G401 (cell line): Measurements from ENCODE around the gene DRG2. TPM values are rescaled to one million over a fixed set of nuclear protein-coding genes. Genes with fewer than 3 reads are reported as not detected.

Experiments
- DNase-seq: peaks from one replicate; pipeline ENCODE4 v3.0.0-alpha.2; 2015; ENCODE audit warnings: low spot score
- in situ Hi-C: cut with HindIII; loops from 2 replicates; pipeline ENCODE4 v1.10.0; 2016; ENCODE audit warnings: low sequenced_read_pairs, mixed read lengths
- total RNA-seq: library from RNA; depleted of rRNA; stranded (reverse); fragments of >200 nt; shearing (Covaris generic); gene quantifications from 2 replicates; pipeline ENCODE4 v1.2.3, GENCODE V29; 2014

The DRG2 gene
- total RNA-seq, 1 experiment from 2014 or later, result 41.0 TPM

DNA sequence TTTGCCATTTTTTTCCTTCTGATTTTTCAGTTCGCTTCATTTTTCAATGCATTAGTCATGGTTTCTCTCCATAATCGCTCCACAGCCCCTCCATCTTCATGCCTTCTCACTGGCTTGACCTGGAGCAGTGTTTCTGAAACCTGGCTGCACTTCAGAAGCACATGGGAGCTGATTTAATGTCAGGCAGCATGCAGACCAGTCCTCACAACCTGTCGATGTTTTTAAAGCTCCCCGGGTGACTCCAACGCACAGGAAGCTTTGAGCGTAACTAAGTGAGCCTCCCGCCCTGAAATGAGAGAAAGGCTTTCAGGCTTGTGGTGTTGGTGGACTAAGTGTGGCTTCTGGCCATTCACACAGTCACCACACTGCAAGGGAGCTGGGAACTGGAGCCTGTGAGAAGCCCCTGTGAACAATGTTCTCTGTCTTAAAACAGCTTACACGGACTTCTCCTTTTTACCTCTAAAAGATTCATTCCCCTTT, 16.8 kb upstream of the DRG2 start:
- DNase-seq, result peak; percentile 41
- in situ Hi-C loops, result no loop called here

DNA sequence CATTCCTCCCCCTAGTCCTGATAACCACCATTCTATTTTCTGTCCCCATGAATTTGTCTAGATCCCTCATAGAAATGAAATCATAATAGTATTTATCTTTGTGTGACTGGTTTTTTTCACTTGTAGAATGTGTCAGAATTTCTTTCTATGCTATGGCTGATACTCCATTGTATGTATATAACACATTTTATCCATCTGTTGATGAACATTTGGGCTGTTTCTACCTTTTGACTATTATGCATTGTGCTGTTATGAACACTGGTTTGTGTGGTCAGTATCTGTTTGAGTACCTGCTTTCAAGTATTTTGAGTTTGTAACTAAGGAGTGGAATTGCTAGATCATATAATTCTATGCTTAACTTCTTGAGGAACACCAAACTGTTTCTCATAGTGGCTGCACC, 16.0 kb upstream of the DRG2 start:
- no peak for DNase-seq
- in situ Hi-C loops, result no loop called here

DNA sequence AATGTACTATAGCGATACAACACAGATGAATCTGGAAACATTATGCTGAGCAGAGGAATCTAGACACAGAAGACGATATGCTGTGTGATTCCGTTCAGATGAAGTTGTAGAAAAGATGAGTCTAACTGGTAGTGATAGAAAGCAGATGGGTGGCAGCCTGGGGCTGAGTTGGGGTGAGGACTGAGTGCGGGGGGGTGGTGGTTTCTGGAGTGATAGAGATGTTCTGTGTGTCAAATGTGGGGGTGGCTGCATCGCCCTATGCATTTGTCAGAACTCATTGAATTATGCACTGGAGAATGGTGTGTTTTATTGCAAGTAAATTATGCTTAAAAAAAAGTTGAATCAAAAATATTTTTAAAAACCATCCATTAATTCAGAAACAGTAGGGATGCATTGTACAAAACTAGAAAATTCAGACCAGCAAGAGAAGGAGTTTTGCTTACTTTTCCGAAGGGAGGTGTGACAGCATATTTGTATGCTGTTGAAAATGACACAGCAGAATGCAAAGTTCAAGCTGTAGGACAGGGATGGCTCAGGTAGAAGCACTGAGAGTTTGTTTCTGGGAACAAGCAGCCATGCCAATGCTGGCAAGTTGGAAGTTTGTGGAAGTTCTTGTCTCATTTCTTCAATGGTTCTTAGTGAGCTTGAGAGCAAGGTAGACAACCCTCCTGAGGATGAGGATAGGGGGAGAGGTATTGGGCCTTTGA, 13.0 kb upstream of the DRG2 start:
- no peak for DNase-seq
- in situ Hi-C loops, result no loop called here

DNA sequence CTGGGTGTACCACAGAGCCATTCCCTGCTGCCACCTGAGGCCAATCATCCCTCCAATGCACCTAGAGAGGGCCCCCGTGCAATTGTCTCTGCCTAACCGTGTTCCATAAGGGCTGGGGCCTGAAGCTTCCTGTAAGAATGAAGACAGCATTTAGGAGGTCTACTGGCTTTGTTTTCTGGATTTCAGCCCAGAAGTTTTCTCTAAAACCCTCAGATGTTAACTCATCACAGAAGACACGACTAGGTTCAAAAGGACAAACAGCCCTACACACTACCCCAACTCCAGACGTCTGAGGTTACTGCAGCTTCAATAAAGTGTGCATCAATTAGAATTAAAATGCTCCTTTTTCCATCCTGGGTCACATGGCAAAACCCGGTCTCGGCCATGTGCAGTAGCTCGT, 10.8 kb upstream of the DRG2 start:
- DNase-seq, result no peak
- in situ Hi-C loops, result no loop called here

DNA sequence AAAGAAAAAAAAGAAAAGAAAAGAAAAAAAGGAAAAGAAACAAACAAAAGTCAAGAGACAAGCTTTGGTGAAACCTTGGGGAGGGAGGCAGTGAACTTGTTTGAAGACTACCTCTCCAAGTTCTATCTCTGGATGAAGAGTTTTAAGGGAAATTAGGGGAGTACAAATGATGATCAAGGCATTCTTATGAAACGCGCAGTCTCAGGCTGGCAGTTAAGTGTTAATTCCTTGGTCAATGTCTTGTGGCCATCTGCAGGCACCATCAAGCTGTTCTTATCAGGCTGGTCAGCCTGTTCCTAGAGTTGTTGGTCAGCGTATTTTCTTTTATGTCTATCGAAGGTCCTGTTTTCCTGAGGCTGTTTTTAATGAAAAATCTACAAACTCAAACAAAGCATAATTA, 8.2 kb upstream of the DRG2 start:
- in situ Hi-C loops, result no loop called here
- no peak for DNase-seq

DNA sequence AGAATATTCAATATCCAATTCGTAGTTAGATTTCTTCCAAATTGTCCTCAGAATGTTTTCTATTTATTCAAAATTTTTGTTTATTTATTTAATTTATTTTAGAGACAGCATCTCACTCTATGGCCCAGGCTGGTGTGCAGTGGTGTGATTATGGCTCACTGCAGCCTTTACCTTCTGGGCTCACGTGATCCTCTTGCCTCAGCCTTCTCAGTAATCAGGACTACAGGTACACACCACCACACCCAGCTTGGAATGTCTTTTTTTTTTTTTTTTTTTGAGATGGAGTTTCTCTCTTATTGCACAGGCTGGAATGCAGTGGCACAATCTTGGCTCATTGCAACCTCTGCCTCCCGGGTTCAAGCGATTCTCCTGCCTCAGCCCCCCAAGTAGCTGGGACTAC, 3.5 kb upstream of the DRG2 start:
- DNase-seq, result no peak
- in situ Hi-C loops, result no loop called here

DNA sequence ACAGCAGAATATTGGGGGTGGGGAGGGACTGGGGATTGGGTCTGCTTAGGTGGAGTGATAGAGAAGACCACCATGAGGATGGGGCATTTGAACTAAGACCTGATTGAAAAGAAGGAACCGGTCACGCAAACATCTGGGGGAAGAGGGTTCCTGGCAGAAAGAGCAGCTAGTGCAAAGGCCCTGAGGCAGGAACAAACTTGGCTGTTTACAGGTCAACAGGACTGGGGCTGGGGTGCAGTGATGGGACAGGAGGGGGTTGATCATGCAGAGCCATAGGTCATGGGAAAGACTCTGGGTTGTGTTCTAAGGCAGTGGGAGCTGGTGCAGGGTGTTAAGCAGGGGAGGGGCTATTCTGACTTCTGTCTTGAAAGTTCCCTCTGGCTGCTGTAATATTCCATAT, 1.9 kb downstream of the DRG2 start:
- DNase-seq, result no peak
- in situ Hi-C loops, result no loop called here

DNA sequence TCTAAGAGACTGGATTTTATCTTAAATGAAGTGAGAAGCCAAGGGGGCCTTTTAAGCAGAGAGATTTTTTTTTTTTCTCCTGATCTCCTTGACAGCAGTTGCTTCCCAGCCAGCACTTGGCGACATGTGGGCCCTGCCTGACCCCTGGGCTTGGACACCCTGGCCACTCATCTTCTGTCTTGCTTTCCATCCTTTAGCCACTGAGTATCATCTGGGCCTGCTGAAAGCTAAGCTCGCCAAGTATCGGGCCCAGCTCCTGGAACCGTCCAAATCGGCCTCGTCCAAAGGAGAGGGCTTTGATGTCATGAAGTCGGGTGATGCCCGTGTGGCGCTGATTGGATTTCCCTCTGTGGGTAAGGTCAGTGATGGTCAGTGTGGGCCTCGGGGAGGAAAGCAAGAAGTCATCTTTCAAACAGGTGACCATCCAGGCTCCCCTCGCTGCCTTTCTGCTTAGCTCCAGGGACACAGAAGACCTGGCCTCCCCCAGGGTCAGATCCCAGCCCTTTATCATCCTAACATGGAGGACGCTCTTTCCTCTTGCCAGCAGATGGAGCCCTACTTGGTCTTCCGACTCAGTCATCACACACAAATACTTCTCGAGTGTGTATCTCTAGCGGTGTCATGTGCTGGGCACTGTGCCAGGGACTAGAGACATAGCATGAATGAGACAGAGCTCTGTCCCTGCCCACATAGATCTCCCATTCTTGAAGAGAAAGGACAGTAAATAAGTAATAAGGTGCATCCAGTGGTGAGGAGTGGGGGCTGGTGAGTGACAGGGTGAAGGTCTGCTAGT, 6.1 kb downstream of the DRG2 start:
- peak; percentile 22 for DNase-seq
- in situ Hi-C loops, result no loop called here

DNA sequence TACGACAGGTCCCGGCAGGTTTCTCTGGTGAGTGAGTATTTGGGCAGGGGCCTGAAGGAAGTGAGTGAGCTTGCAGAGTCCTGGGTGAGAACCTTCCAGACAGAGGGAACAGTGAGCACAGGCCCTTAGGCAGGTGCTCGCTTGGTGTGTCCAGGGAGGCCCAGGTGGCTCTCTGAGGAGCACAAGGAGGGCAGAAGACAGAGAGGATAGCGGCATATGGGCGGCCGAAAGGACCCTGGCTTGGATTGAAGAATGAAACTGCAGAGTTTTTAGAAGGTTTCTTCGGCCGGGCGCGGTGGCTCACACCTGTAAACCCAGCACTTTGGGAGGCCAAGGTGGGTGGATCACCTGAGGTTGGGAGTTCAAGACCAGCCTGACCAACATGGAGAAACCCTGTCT, 6.7 kb downstream of the DRG2 start:
- in situ Hi-C loops, result no loop called here
- no peak for DNase-seq

DNA sequence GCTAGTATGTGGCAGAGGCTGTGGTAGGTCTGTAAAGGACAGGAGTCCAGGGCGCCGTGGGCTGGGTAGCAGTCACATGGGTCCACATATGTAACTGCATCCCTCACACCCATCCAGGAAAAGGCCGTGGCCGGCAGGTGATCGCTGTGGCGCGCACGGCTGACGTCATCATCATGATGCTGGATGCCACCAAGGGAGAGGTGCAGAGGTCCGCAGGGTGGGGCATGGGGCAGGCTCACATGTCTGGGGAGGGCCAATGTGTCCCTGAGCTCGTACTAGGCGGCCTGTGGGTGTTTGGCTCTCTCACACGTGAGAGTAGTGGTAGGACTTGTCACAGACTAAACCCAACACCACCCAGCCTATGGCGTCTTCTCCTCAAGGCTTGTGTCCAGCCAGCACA, 11.8 kb downstream of the DRG2 start:
- in situ Hi-C loops, result no loop called here
- no peak for DNase-seq

DNA sequence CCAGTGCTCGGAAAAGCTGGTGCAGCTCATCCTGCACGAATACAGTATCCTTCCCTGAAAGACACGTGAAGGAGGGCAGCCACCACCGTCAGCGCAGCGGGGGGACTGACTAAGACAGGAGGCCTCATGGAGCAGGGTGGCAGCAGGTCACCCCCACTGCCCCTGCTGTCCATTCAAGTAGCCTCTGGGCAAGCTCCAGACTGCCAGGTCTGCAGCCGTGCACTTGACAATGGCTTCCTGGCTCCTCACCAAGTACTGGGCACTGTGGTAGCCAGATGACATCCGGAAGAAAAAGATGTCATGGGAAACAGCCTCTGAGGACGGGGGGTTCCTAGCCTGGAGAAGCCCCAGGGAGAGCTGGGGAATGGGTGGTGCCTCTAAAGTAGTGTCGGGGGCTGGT, 12.9 kb downstream of the DRG2 start:
- DNase-seq, result peak; percentile 34
- in situ Hi-C loops, result no loop called here

DNA sequence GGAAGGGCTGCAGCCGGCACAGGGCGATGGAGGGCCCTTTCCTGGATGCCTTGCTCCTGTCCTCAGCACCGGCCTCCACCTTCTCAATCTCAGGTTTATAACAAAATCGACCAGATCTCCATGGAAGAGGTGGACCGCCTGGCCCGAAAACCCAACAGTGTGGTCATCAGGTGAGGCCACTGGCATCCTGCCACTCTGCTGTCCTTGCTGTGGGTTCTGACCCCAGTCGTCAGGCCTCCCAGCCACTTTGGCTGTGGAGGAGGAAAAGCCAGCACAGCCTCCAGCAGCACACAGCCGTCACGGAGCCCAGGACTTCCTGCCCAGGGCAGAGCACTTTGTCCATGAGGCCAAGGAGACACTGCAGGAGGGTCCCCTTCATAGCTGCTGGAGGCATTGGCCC, 14.1 kb downstream of the DRG2 start:
- in situ Hi-C loops, result no loop called here
- DNase-seq, result no peak

DNA sequence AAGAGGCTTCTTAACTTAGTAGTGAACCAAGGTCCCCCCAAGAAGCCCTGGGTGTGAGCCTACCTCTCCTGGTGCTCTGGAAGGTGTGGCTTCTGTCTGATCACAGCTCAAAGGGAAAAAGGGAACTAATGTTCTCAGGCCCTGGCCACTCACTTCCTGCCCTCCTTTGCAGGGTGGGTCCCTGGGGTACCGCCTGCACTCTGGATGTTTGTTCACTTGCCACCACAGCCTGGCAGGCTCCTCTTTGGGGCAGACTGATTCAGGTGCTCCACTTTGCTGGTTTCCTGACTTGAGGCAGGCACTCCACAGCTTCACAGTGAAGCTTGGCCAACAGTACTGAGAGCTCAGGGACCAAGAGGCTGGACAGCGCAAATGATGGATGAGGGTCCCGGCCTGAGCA, 14.9 kb downstream of the DRG2 start:
- in situ Hi-C loops, result no loop called here
- DNase-seq, result no peak

DNA sequence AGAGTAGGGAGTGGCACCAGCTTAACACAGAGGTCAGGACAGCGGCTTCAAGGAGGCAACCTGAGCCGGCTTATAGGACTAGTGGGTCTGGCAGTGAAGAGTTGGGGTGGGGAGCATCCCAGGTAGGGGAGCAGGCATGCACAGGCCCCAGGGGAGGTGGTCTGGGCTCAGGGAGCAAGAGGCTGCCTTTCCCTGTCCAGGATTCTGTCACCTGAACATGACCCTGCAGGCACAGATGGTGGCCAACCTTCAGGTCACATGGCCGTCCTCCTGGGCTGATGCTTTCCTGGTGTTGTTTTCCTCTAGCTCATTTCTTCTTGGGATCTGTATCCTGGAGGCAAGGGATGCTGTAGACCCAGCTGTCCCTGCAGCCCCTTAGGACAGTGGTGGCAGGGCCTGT, 17.3 kb downstream of the DRG2 start:
- no peak for DNase-seq
- in situ Hi-C loops, result no loop called here

DNA sequence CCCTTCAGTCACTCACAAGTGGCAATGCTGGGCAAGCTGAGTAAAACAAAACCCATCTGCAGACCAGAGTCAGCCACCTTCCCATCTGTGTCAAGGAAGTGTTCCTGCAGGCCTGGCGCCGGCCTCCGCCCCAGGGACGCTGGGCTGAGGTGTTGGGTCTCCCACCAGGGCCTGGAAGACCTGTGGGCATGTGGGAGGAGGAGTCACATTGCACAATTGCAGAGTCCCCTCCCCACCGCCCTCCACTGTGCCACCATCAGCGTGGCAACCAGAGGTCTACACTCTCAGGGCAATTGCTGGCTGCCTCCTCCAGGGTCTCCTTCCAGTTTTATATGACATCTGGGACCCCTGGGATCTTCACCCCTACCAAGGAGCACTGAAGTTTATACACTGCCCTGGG, 17.8 kb downstream of the DRG2 start:
- in situ Hi-C loops, result no loop called here
- no peak for DNase-seq

DNA sequence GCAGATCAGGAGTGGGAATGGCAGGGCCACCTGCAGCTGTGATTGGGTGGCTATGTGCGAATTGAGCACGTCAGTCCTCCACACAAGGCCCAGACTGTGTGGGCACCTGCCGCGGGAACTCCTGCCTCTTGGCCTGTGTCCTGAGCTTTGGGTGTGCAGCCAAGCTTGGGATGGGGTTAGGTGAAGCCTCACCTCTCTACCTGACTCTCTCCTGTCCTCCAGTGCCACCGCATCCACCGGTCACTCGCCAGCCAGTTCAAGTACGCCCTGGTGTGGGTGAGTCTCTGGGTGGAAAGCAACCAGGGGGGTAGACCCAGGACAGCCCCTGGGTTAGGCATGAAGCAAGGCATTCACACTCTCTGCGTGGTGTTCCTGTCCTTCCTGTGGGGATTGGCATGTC, 18.5 kb downstream of the DRG2 start:
- DNase-seq, result no peak
- in situ Hi-C loops, result no loop called here

DNA sequence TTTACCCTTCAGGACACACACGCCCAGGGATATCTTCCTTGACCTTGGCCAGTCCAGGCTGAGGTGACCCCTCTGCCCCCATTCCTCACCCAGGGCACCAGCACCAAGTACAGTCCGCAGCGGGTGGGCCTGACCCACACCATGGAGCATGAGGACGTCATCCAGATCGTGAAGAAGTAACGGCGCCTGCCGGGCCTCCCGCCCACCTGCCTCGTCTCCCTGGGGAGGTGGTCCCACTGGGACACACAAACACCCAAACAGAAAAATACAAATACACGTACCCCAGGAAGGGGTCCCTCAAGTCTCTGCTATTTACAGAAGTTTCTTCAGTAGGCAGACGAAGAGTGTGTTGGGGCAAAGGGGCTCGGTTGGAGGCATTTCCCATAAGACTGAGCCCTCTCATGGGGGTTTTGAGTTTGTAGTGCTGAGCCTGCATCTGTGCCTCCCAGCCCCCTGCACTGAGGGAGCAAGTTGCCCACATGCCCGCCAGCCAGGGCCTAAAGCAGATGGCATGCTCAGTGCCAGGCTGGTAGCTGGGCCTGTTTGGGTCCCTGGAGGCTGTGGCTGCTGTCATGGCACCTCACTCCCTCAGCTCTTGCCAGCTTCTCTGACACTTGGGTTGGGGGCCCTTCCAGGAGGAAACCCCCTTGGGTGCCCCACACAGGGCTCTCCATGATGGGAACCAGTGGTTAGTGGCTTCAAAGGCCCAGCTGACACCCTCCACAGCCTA, 19.5 kb downstream of the DRG2 start:
- no peak for DNase-seq
- in situ Hi-C loops, result no loop called here

DNA sequence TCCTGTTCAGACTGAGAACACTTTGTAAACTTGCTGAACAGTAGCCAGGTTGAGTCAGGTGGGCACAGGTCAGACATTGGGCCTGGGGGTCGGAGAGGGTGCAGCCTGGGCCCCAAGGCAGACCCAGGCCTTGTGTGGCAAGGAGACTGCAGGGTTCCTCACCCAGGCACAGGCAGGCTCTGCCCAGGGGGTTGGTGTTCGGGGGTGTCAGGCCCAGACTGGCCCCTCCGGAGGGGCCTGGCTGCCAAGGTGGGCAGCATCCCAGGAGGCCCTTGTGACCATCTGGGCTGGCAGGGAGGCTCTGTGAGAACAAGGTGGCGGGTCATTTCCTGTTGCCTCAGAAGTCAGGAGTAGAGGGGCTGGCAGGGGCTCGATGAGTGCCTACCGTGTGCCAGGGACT, 20.2 kb downstream of the DRG2 start:
- in situ Hi-C loops, result no loop called here
- DNase-seq, result no peak

DNA sequence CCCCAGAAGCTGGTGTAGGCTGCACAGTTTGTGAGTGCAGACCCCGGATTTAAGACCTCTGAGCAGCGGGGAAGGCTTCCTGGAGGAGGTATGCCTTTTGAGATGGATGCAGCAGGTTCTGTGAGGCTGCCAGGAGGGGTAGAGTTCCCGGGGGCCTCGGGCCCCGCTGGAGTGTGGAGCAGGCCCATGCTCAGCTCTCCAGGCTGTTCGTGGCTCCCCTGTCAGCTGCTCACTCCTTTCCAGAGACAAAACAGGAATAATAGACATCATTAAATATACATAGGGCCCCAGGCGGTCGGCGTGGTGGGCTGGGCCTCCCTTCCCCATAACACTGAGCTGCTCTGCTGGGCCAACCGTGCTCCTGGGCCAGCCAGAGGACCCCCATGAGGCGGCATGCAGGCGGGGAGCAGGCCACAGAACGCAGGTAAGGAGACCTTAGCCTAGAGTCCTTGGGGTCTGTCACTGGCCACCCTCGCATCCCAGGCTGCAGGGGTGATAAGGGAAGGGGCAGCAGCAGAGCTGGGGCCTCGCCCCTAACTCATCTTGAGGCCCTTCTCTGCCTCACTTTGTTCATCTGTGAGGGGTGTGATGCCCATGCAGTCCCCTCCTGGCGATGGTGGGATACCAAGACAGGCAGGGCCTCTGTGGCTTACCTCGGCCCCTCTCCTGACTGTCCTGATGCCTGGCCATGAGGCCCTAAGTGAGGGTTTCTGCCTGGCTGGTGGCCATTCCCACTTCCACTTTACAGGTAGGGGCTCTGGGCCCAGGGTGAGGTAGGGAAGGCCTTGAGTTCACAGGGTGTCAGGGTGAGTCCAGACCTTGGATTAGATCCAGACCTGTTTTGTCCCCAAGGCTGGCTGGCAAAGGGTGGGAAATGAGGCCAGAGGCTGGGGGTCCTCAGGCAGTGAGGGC, 20.9 kb downstream of the DRG2 start, which contains the start of gene MYO15A:
MYO15A (plus strand) TSS at position 356 of the 912 bp plus-strand sequence. CDS start 10,045 bp downstream, outside the sequence.
- in situ Hi-C loops, result no loop called here
- no peak for DNase-seq
